HG03520 (cell line): ENCODE results near the gene PCDHGB1.
"Not testable (repeated sequence)": the region's sequence is repeated elsewhere in the genome, so short reads cannot be mapped to it uniquely, and the experiment has no call there.

Experiments
- ATAC-seq: cut with Tn5 transposase; IDR thresholded peaks from one replicate; pipeline ENCODE4 v1.9.1; 2021; ENCODE audit warnings: mild to moderate bottlenecking, moderate library complexity; ENCODE audit not compliant: unreplicated experiment

PCDHGB1 gene

GRCh38 chr5:141349917-141350619 is at the start of gene PCDHGB1:
TSS of gene PCDHGB1 (plus strand) at chr5:141350099. CDS start at chr5:141350261, 162 bp downstream.
- ATAC-seq: peak; percentile 92

- ATAC-seq: no peak
These were observed 46.1 kb upstream of the PCDHGB1 start, which contains the start of gene SLC25A2 for GRCh38 chr5:141303756-141304155. TSS of gene SLC25A2 (minus strand) at chr5:141304049. CDS start at chr5:141303865, 184 bp downstream.

DNA sequence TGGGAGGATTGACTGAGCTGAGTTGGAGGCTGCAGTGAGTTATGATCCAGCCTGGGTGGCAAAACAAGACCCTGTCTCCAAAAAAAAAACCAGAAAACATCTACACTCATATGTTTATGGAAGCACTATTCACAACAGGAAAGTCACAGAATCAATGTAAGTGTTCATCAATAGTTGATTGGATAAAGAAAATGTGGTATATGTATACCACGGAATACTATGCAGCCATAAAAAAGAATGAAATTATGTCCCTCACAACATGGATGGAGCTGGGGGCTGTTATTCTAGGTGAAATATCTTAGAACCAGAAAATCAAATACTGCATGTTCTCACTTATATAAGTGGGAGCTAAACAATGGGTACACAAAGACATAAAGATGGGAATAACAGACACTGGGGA is 43.3 kb upstream of the PCDHGB1 start:
- ATAC-seq: no peak

- no peak for ATAC-seq
These were observed 36.2 kb upstream of the PCDHGB1 start for GRCh38 chr5:141313711-141314110.

GRCh38 chr5:141316963-141317362 is 32.9 kb upstream of the PCDHGB1 start:
- not testable (repeated sequence) for ATAC-seq

GRCh38 chr5:141319202-141319601 is 30.7 kb upstream of the PCDHGB1 start:
- no peak for ATAC-seq

GRCh38 chr5:141319699-141320098 is 30.2 kb upstream of the PCDHGB1 start:
- no peak for ATAC-seq

- ATAC-seq: peak; percentile 91
These were observed 29.4 kb upstream of the PCDHGB1 start, which contains the start of gene TAF7 for GRCh38 chr5:141320225-141321169. TSS of gene TAF7 (minus strand) at chr5:141320784. CDS start at chr5:141320044, 740 bp downstream.

DNA sequence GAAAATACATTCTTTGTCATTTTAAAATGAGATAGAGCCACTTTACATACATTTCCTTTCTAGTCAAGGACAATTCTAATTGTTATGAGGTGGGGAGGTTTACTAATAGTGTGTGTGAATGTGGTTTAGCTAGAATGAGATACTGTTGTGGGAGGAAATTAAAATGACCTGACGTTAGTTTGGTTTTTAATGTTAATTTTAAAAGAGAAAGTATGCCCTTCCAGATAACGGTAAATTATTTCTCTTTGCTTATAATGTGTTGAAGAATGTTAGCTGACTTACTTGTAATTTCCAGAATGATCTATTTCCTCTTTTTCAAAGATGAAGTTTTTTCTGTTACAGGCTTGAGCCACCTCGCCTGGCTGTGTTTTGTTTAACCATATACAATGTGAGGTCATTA is 27.6 kb upstream of the PCDHGB1 start:
- no peak for ATAC-seq

DNA sequence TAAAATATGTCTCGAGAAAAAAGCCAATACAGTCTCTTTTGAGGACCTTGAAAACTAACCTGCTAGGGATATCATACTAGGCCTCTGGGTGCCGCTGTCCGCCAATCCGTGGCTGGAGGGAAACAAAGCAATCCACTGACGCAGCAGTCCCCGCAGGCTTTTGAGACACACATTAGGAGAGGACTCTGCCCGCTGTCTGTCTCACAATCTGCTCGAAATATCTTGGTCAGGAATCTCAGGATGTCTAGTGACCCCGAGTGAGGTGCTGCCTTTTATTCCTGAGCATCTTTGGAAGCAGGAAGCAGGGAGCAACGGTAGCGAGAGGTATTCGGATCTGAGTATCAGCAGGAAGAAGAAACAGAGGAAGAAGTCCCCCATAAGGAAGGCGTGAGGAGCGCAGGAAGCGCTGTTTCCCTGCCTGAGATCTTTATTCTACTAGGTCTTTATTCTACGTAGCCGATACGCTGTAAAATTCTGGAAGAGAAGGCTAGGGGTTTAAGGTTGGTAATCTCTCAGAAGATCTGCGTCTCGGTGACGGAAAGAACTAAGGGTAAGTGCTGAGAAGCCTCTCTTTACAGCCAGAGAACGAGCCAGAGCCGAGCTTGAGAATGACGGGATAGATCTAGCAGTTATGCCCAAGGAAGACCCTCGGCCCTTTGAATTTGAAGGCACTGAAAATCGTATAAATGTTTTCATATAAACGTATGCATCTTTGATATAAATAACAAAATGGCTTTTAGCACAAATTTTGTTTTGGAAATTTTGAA is 23.6 kb upstream of the PCDHGB1 start:
- ATAC-seq: peak; percentile 74

DNA sequence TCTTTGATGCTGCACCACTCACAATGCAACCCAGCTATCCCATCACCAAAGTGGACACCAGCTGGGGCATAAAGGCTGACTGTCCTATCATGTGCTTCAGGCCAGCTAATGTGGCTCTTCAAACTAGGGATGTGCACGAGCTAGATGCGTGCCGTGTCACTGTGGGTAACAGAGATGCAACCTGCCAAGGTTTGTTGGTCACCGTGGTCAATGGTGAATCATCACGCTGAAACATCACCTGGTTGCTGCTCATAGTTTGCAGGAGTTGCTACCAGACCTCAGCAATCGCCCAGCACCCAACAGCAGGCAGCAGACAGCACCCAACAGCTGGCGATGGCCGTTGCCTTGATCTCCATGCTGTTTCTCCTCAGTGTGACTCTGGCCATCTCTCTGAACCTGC is 21.7 kb upstream of the PCDHGB1 start:
- no peak for ATAC-seq

- peak; percentile 67 for ATAC-seq
These were observed 19.4 kb upstream of the PCDHGB1 start, which contains the start of gene PCDHGA1 for GRCh38 chr5:141330299-141331080. TSS of gene PCDHGA1 (plus strand) at chr5:141330514.

GRCh38 chr5:141332571-141332970 is 17.3 kb upstream of the PCDHGB1 start:
- ATAC-seq: not testable (repeated sequence)

- no peak for ATAC-seq
These were observed 11.2 kb upstream of the PCDHGB1 start, which contains the start of gene PCDHGA2 for GRCh38 chr5:141338538-141339306. TSS of gene PCDHGA2 (plus strand) at chr5:141338760.

DNA sequence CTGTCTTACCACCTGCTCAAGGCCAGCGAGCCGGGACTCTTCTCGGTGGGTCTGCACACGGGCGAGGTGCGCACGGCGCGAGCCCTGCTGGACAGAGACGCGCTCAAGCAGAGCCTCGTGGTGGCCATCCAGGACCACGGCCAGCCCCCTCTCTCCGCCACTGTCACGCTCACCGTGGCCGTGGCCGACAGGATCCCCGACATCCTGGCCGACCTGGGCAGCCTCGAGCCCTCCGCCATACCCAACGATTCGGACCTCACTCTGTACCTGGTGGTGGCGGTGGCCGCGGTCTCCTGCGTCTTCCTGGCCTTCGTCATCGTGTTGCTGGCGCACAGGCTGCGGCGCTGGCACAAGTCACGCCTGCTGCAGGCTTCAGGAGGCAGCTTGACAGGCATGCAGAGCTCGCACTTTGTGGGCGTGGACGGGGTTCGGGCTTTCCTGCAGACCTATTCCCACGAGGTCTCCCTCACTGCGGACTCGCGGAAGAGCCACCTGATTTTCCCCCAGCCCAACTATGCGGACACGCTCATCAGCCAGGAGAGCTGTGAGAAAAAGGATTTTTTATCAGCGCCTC is 9.0 kb upstream of the PCDHGB1 start:
- ATAC-seq: not testable (repeated sequence)

DNA sequence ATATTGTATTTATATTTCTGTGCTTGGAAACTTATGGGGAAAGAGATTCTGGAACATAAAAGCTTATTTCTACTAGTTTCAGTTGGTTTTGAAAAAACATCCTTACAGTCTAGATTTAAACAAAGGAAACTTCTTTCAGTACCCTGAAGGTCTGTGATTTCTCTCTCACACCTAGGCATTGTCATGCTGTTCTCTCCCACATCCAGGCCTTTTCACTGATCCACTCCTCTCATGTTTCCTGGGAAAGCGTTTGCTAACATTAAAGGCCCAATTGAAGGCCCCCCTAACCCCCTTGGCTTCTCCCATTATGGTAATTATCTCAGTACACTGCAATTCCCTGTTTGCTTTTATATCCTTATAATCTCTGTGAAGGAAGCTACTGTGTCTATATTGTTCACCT is 7.1 kb upstream of the PCDHGB1 start:
- ATAC-seq: no peak

- no peak for ATAC-seq
These were observed 6.5 kb upstream of the PCDHGB1 start, which contains the start of gene PCDHGA3 for GRCh38 chr5:141343242-141343952. TSS of gene PCDHGA3 (plus strand) at chr5:141343829. CDS start at chr5:141344034, 205 bp downstream.

GRCh38 chr5:141343953-141344463 is 5.9 kb upstream of the PCDHGB1 start:
- no peak for ATAC-seq
